GM12865 (cell line): ENCODE results near the gene ZNF791.

Source experiments
- DNase-seq: peaks from one replicate; pipeline ENCODE4 v3.0.0; 2010; ENCODE audit warnings: low read depth
- H3K4me3 ChIP-seq: 2 replicates; pipeline ENCODE4 v1.5.1; 2011; ENCODE audit warnings: mild to moderate bottlenecking, low read depth, low read length, control low read depth
- TF ChIP-seq, protein P1 (sequence below): IDR thresholded peaks from 2 replicates; pipeline ENCODE4 v1.5.1; 2011; ENCODE audit warnings: low read length, control low read depth, low read depth, inconsistent platforms; ENCODE audit not compliant: insufficient read depth; ENCODE audit errors: missing control alignments

The ZNF791 gene

GRCh38 chr19:12667731-12668302, 57.1 kb downstream of the ZNF791 start:
- TF ChIP-seq, protein P1, sequence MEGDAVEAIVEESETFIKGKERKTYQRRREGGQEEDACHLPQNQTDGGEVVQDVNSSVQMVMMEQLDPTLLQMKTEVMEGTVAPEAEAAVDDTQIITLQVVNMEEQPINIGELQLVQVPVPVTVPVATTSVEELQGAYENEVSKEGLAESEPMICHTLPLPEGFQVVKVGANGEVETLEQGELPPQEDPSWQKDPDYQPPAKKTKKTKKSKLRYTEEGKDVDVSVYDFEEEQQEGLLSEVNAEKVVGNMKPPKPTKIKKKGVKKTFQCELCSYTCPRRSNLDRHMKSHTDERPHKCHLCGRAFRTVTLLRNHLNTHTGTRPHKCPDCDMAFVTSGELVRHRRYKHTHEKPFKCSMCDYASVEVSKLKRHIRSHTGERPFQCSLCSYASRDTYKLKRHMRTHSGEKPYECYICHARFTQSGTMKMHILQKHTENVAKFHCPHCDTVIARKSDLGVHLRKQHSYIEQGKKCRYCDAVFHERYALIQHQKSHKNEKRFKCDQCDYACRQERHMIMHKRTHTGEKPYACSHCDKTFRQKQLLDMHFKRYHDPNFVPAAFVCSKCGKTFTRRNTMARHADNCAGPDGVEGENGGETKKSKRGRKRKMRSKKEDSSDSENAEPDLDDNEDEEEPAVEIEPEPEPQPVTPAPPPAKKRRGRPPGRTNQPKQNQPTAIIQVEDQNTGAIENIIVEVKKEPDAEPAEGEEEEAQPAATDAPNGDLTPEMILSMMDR, result no peak
- no peak overlapping the region for H3K4me3 ChIP-seq
- no peak for DNase-seq

- no peak for DNase-seq
- H3K4me3 ChIP-seq, result peak overlapping the region; percentile 70
- TF ChIP-seq, protein P1, result no peak
Observed at GRCh38 chr19:12668346-12668745, 57.6 kb downstream of the ZNF791 start.

- peak; percentile 66 for DNase-seq
- TF ChIP-seq, protein P1, result no peak
Observed at GRCh38 chr19:12668932-12669269, 58.2 kb downstream of the ZNF791 start.

DNA sequence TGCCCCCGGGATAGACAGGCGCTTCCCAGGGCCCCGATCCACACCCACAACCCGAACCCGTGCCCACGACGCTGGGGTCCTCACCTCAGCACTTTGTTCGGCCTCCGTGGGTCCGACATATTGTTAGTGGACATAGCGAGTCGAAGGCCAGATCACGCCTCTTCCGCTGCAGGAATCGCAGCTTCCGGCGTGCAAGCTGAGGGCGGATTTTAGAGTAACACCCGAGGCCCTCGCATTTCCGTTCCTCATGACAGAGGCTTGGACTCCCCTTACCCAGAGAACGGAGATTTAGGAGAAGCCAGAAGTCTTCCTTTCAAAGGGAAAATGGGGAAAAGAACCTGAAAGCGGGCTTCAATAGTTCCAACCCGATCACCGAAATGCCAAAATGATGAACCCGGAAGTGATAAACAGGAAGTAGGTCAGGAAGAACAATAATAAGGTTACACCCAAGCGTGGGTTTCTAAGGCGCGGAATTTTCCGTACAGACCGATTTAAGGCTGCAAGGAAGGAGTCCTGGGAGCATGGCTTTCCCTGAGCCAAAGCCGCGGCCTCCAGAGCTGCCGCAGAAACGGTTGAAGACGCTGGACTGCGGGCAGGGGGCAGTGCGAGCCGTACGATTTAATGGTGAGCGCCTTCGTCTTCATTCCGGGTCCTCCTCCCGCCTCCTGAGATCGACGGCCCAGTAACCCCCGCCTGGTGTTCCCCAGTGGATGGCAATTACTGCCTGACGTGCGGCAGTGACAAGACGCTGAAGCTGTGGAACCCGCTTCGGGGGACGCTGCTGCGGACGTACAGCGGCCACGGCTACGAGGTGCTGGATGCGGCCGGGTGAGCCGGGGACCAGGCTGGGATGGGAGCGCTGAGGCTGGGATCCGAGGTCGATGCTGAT, 58.8 kb downstream of the ZNF791 start:
- peak overlapping the region; percentile 70 for H3K4me3 ChIP-seq
- peak; percentile 90 for DNase-seq
- TF ChIP-seq, protein P1, result no peak

More at GRCh38 chr19:12668932-12669269, 58.2 kb downstream of the ZNF791 start:
- peak overlapping the region; percentile 70 for H3K4me3 ChIP-seq

DNA sequence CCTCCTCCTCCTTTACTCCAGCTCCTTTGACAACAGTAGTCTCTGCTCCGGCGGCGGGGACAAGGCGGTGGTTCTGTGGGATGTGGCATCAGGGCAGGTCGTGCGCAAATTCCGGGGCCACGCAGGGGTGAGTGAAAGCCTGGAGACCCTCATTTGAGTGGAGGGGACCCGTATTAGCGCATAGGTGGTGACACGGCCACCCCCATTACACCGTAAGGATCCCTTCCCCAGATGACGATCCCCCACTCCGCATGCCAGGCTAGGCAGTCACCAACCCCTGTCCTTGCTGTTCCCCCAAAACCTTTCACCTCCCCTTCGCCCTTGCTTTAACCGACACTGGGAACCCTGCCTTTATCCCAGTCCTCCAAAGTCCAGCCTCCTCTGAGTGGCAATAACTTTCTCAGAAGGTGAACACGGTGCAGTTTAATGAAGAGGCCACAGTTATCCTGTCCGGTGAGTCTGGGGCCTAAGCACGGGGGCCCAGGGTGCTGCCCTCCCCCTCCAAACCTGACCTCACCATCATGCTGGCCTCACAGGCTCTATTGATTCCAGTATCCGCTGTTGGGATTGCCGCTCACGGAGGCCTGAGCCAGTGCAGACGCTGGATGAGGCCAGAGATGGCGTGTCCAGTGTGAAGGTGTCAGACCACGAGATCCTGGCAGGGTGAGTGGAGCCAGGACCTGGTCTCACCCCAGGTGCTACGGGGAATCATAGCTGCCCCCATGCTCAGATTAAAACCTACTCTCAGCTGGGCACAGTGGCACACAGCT, 59.6 kb downstream of the ZNF791 start:
- H3K4me3 ChIP-seq, result peak overlapping the region; percentile 70
- no peak for DNase-seq
- TF ChIP-seq, protein P1, result no peak

DNA sequence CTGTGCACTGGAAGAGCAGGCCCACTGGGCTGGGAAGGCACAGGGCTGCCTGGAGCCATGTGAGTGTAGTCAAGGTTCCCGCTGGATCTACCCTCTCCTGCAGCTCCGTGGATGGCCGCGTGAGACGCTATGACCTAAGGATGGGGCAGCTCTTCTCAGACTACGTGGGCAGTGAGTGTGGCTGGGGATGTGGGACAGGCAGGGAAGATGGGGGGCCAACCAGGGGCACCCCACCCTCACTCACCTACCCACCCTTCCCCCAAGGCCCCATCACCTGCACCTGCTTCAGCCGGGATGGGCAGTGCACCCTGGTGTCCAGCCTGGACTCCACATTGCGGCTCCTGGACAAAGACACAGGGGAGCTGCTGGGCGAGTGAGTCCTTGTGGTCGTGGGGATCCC, 62.0 kb downstream of the ZNF791 start:
- H3K4me3 ChIP-seq, result no peak overlapping the region
- TF ChIP-seq, protein P1, result no peak
- DNase-seq, result no peak
